ENCODE results near the gene ADAMTS16.

DNA sequence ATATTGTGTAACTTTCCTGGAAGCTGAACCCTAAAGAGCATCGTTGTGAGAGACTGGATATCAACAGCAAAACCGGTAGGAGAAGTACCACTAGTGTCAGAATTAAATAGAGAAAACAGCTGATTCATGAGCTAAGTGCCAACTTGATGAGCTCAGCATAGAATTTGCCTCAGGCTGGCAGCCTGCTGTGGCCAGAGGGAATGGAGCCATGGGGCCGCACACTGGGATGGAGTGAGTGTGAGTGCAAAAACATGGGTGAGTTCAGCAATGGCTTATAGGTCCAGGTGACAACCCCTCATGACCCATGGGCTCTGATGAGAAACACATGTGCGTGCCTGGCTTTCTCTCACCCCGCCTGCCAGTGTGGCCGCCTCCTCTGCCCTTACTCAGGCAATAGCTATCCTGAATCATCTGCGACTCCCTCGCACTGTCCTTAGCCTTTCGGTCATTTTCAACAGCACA lies 25.4 kb downstream of the ADAMTS16 start:
- TF ChIP-seq POLR2A (IDR thresholded peaks at IDR 0.05) (no peak), POLR2AphosphoS5 (IDR thresholded peaks at IDR 0.05) (no peak)
- TF ChIP-seq, protein P1, sequence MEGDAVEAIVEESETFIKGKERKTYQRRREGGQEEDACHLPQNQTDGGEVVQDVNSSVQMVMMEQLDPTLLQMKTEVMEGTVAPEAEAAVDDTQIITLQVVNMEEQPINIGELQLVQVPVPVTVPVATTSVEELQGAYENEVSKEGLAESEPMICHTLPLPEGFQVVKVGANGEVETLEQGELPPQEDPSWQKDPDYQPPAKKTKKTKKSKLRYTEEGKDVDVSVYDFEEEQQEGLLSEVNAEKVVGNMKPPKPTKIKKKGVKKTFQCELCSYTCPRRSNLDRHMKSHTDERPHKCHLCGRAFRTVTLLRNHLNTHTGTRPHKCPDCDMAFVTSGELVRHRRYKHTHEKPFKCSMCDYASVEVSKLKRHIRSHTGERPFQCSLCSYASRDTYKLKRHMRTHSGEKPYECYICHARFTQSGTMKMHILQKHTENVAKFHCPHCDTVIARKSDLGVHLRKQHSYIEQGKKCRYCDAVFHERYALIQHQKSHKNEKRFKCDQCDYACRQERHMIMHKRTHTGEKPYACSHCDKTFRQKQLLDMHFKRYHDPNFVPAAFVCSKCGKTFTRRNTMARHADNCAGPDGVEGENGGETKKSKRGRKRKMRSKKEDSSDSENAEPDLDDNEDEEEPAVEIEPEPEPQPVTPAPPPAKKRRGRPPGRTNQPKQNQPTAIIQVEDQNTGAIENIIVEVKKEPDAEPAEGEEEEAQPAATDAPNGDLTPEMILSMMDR (IDR thresholded peaks at IDR 0.05 in 8 of 11, conservative IDR thresholded peaks at IDR 0.05 in 3 of 11) = no peak
